Stimulated activated CD4-positive, alpha-beta T cell treated with anti-CD3 and anti-CD28 coated beads, Interleukin-12 subunit alpha, Interleukin-12 subunit beta, amount 100 ng/mL, for 24 hours (primary cell): ENCODE data around the gene KRABD2.
"Not testable (repeated sequence)": the region's sequence is repeated elsewhere in the genome, so short reads cannot be mapped to it uniquely, and the experiment has no call there.

Experiments used
- DNase-seq, 2 experiments: peaks; one replicate each; pipeline ENCODE4 v3.0.0-alpha.2; 2020; ENCODE audit warnings: low read depth in 2 of 2

The KRABD2 gene

DNA sequence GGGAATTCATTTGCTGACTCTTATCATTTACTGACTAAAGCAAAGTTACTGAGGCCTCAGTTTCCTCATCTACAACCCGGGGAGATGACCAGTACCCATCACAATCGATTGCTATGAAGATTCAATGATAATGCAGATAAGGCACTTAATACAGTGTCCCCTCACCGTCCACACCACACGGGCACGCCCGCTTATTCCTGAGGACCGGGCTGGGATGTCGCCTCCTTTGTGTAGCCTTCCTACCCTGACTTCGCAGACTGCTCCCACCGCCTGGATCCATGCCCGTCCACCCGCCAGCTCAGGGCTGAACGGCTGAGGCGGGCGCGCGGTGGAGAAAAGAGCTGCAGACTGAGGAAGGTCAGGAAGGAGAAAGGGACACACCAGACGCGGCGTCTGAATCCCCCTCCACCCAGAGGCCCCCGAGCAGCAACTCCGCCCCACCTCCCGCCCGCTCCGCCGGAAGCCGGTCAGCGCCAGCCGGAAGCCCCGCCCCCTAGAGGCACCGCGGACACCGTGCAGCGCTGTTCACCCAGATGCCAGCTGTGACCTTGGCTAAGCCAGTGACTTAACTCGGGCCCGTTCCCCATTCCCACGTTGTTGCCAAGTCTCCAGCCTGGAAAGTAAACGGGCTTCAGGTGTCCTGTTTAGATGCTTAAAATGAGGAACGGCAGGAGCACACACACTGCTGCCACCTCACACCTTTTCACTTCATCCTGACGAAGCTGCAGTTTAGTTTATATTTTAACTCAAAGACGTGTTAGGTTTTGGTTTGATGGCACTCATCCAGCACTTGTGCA is at the start of gene KRABD2:
KRABD2 (minus strand) TSS at position 434 of the 797 bp plus-strand sequence.
- DNase-seq: peak; percentile 81 to 89

DNA sequence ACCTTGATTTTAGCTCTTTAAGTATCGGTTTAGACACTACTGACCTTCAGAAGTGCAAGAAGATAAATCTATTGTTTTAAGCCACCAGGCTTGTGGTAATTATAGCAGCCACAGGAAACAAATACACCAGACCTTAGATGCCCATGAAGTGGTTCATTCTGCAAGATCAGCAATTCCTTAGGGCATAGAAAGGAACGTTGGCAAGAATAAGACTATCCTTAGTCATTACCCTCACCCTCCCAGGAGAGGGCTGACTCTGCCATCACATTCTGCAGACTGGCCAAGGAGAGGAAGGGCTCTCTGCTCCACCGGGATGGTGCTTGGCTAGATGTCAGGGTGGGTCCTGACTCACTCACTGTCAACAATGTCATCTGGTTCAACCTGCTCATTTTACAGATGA is 45.1 kb upstream of the KRABD2 start:
- DNase-seq: no peak

- no peak for DNase-seq
Observed at GRCh38 chr17:8420041-8420934, 43.8 kb upstream of the KRABD2 start.

DNA sequence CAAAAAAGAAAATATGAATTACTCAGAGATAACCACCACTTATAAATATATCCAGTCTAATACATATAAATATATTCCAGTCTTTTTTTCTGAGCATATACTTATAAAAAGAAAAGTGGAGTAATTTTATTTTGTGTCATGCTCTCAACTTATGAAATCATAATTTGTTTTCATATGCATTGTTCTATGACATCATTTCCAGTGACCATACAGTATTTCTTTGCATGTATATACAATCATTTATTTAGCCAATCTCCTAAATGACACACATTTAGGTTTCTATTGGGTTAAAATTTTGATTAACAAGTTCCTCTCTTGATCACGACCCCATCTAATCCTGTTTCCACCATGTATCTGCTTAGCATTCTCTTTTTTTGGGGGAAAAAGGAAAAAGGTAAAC is 42.8 kb upstream of the KRABD2 start:
- DNase-seq: no peak

- DNase-seq: no peak
Observed at GRCh38 chr17:8418471-8418870, 42.0 kb upstream of the KRABD2 start.

GRCh38 chr17:8417806-8418205 is 41.3 kb upstream of the KRABD2 start:
- no peak for DNase-seq

DNA sequence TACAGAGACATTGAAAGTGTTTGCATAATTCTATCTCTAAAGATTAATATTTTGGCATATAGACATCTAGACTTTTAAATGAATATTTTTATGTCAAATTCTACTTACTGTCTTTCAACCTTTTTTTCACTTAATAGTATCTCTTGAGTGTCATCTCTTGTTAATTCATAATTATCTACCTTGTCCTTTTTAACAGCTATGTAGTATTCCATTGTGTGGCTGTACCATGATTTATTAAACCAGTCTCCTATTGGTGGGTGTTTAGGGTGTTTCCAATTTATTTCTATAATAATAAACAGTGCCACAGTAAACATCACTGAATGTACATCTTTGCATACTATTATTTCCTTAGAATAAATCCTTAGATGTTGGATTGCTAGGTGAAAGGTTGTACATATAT is 37.4 kb upstream of the KRABD2 start:
- DNase-seq: no peak

- no peak for DNase-seq
Observed at GRCh38 chr17:8413328-8413727, 36.8 kb upstream of the KRABD2 start.

DNA sequence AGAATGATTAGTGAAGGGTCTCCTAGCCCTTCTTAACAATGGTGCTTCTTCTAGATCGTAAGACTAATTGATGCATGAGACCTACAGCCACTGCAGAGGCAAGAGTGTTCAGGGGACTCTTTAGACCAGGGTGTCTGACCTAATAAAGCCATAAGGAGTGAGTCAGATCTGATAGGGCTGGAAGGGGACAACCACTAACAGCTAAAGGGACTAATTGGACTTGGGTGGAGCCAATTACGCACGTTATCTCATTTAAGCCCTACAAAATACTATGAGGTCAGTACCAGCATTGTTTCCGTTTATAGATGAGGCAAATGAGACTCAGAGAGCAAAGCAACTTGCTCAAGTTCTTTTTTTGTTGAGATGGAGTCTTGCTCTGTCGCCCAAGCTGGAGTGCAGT is 35.6 kb upstream of the KRABD2 start:
- DNase-seq: no peak

GRCh38 chr17:8410883-8411238 is 34.4 kb upstream of the KRABD2 start:
- DNase-seq: no peak

DNA sequence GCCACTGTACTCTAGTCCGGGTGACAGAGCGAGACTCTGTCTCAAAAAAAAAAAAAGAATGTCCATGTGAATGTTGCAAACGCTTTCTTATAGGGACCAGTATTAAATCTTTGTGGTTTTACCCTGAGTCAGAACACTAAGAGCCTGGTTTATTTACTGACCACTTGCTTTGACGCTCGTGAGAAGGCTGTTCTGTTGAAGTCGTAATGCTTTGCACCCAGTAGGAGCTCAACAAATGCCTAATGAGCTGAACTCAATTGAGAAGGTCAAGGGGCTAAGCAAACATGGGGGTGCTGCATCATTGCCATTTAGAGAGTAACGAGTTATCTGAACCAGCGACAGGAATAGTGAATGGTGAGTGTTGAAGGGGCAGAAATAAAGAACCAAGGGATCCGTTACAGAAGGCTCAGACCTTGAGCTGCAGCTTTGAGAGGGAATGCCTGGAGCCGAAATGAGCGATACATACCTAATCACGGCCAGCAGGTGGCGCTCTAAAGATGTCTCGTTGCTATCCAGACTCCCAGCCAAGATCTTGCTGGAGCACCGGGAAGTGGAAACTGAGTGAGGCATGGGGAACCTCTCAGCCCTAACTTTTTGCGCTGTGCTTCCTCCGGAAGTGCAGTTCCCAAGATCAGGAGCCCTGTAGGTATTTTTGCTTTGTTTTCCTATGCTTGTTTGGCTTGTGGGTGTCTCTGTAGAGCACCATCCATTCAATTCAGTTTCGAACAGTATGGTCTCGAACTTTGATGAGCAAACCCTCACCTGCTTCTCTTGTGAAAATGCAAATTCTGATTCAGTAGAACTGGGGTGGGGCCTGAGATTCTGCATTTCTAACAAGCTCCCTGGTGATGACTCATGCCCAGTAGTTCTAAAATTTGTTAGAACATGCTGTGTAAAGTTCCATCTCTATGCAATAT is 33.7 kb upstream of the KRABD2 start:
- DNase-seq: peak; percentile 57 to 81

DNA sequence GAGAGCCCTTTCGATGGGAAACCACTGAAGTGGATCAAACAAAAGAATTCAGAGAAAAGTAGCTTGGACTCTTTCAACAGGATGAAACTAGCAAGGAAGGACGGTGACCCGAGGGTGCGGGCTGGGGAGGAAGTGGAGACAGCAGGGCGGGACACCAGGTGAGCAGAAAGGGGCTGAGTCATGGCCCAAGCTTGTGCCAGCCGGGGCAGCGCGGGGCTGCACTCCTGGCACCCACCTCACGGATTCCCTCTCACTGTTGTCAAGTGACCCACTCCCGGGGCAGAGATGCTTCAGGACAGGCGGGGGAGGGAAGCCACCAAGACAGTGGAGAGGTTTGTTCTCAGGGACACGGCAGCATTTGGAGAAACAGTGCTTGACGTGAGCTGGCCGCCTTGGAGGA is 31.9 kb upstream of the KRABD2 start:
- DNase-seq: no peak

- no peak for DNase-seq
Observed at GRCh38 chr17:8406174-8406573, 29.7 kb upstream of the KRABD2 start.

DNA sequence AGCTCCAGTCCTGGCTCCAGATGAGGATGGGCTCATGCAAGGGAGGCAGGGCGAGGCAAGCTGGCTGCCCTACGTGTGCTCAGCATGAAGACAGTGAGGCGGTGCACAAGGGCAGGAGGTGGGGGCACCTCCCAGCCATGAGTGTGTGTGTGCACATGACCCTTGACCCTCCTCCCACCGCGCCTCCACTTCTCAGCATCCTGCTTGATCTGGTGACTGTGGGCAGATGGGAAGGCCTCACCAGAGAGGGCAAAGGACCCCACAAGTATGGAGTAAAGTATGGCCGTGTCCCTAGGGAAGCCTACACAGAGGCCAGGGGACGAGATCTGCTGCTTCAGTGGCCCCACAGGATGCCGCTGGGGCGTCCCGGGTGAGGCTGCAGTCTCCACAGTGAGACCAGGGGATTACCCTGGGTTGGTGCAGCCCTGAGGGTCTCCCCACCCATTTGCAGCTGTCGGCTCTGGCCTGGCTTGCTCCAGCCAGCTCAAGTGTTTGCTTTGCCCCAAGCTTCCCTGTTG is 29.1 kb upstream of the KRABD2 start:
- no peak for DNase-seq

GRCh38 chr17:8402921-8403536 is 26.5 kb upstream of the KRABD2 start:
- no peak for DNase-seq

DNA sequence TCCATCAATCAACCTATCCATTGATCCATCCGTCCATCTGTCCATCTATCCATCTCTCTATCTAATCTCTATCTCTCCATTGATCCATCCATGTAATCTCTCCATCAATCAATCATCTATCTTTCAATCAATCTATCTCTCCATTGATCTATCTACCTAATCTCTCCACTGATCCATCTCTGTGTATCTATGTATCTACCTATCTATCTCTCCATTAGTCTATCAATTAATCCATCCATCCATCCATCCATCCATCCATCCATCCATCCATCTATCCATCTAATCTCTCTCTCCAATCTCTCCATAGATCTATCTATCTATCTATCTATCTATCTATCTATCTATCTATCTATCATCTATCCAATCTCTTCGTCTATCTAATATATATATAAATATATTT is 24.6 kb upstream of the KRABD2 start:
- no peak for DNase-seq

GRCh38 chr17:8398980-8399379 is 22.5 kb upstream of the KRABD2 start:
- no peak for DNase-seq

- DNase-seq: no peak
Observed at GRCh38 chr17:8397636-8398035, 21.1 kb upstream of the KRABD2 start, which contains the start of gene RNF222. Gene RNF222, minus strand, starts transcription at chr17:8397827. Its CDS starts 4,366 bp downstream, at chr17:8393461.

- DNase-seq: not testable (repeated sequence)
Observed at GRCh38 chr17:8394497-8394896, 18.0 kb upstream of the KRABD2 start.

DNA sequence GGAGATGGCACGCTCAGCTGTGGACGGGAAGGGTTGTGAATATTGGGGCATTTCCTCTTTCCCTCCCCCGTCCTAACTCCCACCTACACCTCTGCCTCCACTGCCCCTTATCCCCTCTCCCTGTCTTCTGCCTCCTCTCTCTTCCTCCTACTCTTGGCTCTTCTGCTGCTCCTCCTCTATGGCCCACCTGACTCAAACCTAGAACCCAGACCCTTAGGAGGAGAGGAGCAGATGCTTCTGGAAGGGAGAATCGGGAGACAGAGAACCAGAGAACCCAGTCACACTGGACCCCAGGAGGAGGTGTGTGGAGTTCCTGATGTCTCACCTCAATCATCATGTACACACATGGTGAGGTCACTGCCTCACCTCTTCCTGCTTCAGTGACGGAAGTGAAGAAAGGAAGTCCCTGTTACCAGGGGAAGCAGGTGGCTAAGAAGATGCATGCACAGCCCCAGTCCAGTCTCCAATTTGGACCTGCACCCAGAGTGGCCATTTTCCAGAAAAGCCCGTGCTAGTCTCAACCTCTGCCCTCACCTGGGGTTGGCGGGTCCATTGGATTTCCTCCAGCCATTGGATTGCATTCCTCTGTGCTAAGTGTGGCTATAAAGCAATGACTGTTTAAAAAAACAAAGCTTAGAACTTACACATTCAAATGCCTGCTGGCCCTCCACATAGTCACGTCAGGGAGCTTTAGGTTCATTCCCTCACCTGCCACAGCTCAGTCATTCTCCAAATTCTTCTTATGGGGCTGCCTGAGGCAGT is 17.1 kb upstream of the KRABD2 start:
- DNase-seq: no peak
